ENCODE measurements around the gene ECPAS. TPM values are rescaled to one million over a fixed set of nuclear protein-coding genes. Genes with fewer than 3 reads are reported as not detected.
"Not testable (repeated sequence)": the region's sequence is repeated elsewhere in the genome, so short reads cannot be mapped to it uniquely, and the experiment has no call there.

Gene ECPAS
- polyA plus RNA-seq, 1 experiment: 54.3 TPM

GRCh38 chr9:111350556-111350955 is 133.6 kb downstream of the ECPAS start:
- no peaks in the 10 kb centered on the region for H3K36me3 ChIP-seq (ENCODE audit: control insufficient read depth, insufficient read depth, low read length)
- no peak overlapping the region for H3K4me3 ChIP-seq (ENCODE audit: low read depth, low read length)
- H3K27me3 ChIP-seq (ENCODE audit: control insufficient read depth, insufficient read depth, low read length): no peaks in the 10 kb centered on the region
- no peak for DNase-seq (ENCODE audit: low read depth)
- no peak for TF ChIP-seq CTCF (IDR thresholded peaks at IDR 0.05; ENCODE audit: insufficient read depth, low read depth, low read length)
- ChIA-PET CTCF (no interaction called here), POLR2A (no interaction called here)

GRCh38 chr9:111349766-111350165 is 134.4 kb downstream of the ECPAS start:
- CTCF ChIA-PET: no interaction called here
- H3K36me3 ChIP-seq (ENCODE audit: control insufficient read depth, insufficient read depth, low read length): no peaks in the 10 kb centered on the region
- H3K27me3 ChIP-seq (ENCODE audit: control insufficient read depth, insufficient read depth, low read length): no peaks in the 10 kb centered on the region
- POLR2A ChIA-PET: no interaction called here
- H3K4me3 ChIP-seq (ENCODE audit: low read depth, low read length): no peak overlapping the region
- DNase-seq (ENCODE audit: low read depth): no peak
- TF ChIP-seq CTCF (IDR thresholded peaks at IDR 0.05; ENCODE audit: insufficient read depth, low read depth, low read length): no peak

- Histone ChIP-seq H3K4me3 (ENCODE audit: low read depth, low read length) (no peak overlapping the region), H3K36me3 (ENCODE audit: control insufficient read depth, insufficient read depth, low read length) (no peaks in the 10 kb centered on the region), H3K27me3 (ENCODE audit: control insufficient read depth, insufficient read depth, low read length) (no peaks in the 10 kb centered on the region)
- TF ChIP-seq CTCF (IDR thresholded peaks at IDR 0.05; ENCODE audit: insufficient read depth, low read depth, low read length): no peak
- ChIA-PET CTCF (no interaction called here), POLR2A (no interaction called here)
- DNase-seq (ENCODE audit: low read depth): no peak
These were observed 135.3 kb downstream of the ECPAS start for GRCh38 chr9:111348821-111349271.

GRCh38 chr9:111334318-111334863 is 149.8 kb downstream of the ECPAS start:
- DNase-seq (ENCODE audit: low read depth); POLR2A ChIA-PET; H3K4me3 ChIP-seq (ENCODE audit: low read depth, low read length); H3K36me3 ChIP-seq (ENCODE audit: control insufficient read depth, insufficient read depth, low read length); CTCF ChIA-PET; H3K27me3 ChIP-seq (ENCODE audit: control insufficient read depth, insufficient read depth, low read length): not testable (repeated sequence)

GRCh38 chr9:111330124-111330523 is 154.1 kb downstream of the ECPAS start, which contains the start of gene OR2K2:
Gene OR2K2 (minus strand): TSS chr9:111330224. CDS start chr9:111328433, 1,791 bp downstream.
- POLR2A ChIA-PET: no interaction called here

More at GRCh38 chr9:111330124-111330523, 154.1 kb downstream of the ECPAS start, which contains the start of gene OR2K2:
- Histone ChIP-seq H3K4me3 (ENCODE audit: low read depth, low read length) (no peak within 1 kb of the TSS), H3K36me3 (ENCODE audit: control insufficient read depth, insufficient read depth, low read length) (no peaks in the 10 kb centered on the region), H3K27me3 (ENCODE audit: control insufficient read depth, insufficient read depth, low read length) (no peaks in the 10 kb centered on the region)
- TF ChIP-seq CTCF (IDR thresholded peaks at IDR 0.05; ENCODE audit: insufficient read depth, low read depth, low read length): no peak
- DNase-seq (ENCODE audit: low read depth): no peak
- CTCF ChIA-PET: no interaction called here
